Colonic mucosa (tissue), 4 donors: ENCODE measurements around the gene PGF. TPM values are rescaled to one million over a fixed set of nuclear protein-coding genes. Genes with fewer than 3 reads are reported as not detected.
"Not testable (repeated sequence)": the region's sequence is repeated elsewhere in the genome, so short reads cannot be mapped to it uniquely, and the experiment has no call there.

Experiments
- DNase-seq: peaks from one replicate; pipeline ENCODE4 v3.0.0-alpha.2; 2020
- H3K27ac ChIP-seq: fragments of 200-600 bp; one replicate; pipeline ENCODE4 v1.8.0; 2021
- H3K27me3 ChIP-seq: fragments of 200-600 bp; one replicate; pipeline ENCODE4 v1.8.0; 2021
- H3K36me3 ChIP-seq: fragments of 200-600 bp; one replicate; pipeline ENCODE4 v1.8.0; 2021
- H3K4me1 ChIP-seq: fragments of 200-600 bp; one replicate; pipeline ENCODE4 v1.8.0; 2021; ENCODE audit warnings: mild to moderate bottlenecking
- H3K4me3 ChIP-seq: fragments of 200-600 bp; one replicate; pipeline ENCODE4 v1.8.0; 2021
- H3K9ac ChIP-seq, 2 donors: one replicate each; pipeline ENCODE4 v1.7.0; 2013; ENCODE audit warnings: control low read depth in 2 of 2, low read depth in 2 of 2, low read length in 2 of 2
- H3K9me3 ChIP-seq: fragments of 200-600 bp; one replicate; pipeline ENCODE4 v1.8.0; 2021
- intact Hi-C: fragments of 100-400 bp; cut with DNase I; formaldehyde crosslinking; loops from one replicate; pipeline ENCODE4 v1.14.1; 2022
- total RNA-seq, 2 donors: library from RNA; stranded (reverse); fragmentation: NEBNext Ultra II Directional in 1 of 2; extraction: Animal tissue kit (Norgen Biotek cat#: 25700) in 1 of 2; gene quantifications; one replicate each; pipeline ENCODE4 v1.2.1, GENCODE V29; 2021
- TF ChIP-seq, protein P1 (sequence below): fragments of 200-600 bp; IDR thresholded peaks from one replicate; pipeline ENCODE4 v1.8.0; 2022; ENCODE audit warnings: antibody characterized with exemption, mild to moderate bottlenecking
- donor health status: healthy.
- donor health status: DM: no; HTN: no; CAD: no.
- donor health status: DM: no; HTN: no; CAD: no.

The PGF gene
- total RNA-seq, 2 donors from 2014 or later = 0.57 to 2.2 TPM

DNA sequence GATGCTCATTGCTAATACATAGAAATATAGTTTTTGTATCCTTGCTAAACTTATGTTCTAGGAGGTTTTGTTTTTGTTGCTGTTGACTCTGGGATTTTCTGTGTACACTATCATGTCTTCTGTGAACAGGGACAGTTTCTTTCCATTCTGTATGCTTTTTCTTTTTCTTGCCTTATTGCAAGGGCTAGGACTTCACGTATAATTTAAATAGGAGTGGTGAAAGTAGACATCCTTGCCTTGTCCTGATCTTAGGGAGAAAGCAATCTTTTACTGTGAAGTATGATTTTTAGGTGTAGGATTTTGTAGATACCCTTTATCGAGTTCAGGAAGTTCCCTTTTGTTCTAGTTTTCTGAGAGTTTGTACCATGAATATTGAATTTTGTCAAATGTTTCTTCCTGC, 45.9 kb upstream of the PGF start:
- H3K4me1 ChIP-seq = peaks cover 11% of the 10 kb centered on the region
- no peak for DNase-seq
- H3K27ac ChIP-seq = no peak overlapping the region
- H3K27me3 ChIP-seq = no peaks in the 10 kb centered on the region
- H3K36me3 ChIP-seq = no peaks in the 10 kb centered on the region
- TF ChIP-seq, protein P1, sequence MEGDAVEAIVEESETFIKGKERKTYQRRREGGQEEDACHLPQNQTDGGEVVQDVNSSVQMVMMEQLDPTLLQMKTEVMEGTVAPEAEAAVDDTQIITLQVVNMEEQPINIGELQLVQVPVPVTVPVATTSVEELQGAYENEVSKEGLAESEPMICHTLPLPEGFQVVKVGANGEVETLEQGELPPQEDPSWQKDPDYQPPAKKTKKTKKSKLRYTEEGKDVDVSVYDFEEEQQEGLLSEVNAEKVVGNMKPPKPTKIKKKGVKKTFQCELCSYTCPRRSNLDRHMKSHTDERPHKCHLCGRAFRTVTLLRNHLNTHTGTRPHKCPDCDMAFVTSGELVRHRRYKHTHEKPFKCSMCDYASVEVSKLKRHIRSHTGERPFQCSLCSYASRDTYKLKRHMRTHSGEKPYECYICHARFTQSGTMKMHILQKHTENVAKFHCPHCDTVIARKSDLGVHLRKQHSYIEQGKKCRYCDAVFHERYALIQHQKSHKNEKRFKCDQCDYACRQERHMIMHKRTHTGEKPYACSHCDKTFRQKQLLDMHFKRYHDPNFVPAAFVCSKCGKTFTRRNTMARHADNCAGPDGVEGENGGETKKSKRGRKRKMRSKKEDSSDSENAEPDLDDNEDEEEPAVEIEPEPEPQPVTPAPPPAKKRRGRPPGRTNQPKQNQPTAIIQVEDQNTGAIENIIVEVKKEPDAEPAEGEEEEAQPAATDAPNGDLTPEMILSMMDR = no peak
- H3K4me3 ChIP-seq = no peak overlapping the region
- intact Hi-C loops = loop anchor here (10.0 kb wide), 1 partner anchor 74 kb away; no protein-coding TSS in a partner anchor
- H3K9me3 ChIP-seq = no peaks in the 10 kb centered on the region
- no peak overlapping the region for H3K9ac ChIP-seq

DNA sequence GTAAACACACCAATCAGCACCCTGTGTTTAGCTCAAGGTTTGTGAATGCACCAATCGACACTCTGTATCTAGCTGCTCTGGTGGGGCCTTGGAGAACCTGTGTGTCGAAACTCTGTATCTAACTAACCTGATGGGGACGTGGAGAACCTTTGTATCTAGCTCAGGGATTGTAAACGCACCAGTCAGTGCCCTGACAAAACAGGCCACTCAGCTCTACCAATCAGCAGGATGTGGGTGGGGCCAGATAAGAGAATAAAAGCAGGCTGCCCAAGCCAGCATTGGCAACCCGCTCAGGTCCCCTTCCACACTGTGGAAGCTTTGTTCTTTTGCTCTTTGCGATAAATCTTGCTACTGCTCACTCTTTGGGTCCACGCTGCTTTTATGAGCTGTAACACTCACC, 40.4 kb upstream of the PGF start:
- H3K27ac ChIP-seq, intact Hi-C loops: not testable (repeated sequence)

DNA sequence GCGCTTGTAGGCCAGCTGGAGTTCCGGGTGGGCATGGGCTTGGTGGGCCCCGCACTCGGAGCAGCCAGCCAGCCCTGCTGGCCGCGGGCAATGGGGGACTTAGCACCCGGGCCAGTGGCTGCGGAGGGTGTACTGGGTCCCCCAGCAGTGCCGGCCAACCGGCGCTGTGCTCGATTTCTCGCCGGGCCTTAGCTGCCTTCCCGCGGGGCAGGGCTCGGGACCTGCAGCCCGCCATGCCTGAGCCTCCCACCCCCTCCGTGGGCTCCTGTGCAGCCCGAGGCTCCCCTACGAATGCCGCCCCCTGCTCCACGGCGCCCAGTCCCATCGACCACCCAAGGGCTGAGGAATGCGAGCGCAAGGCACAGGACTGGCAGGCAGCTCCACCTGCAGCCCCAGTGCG, 38.8 kb upstream of the PGF start:
- DNase-seq, H3K4me1 ChIP-seq, H3K27ac ChIP-seq, H3K4me3 ChIP-seq, H3K27me3 ChIP-seq, H3K9ac ChIP-seq, H3K36me3 ChIP-seq, intact Hi-C loops, H3K9me3 ChIP-seq: not testable (repeated sequence)

More for the DNA sequence above, 40.4 kb upstream of the PGF start:
- H3K4me1 ChIP-seq, H3K9ac ChIP-seq, DNase-seq, H3K36me3 ChIP-seq, H3K27me3 ChIP-seq, H3K4me3 ChIP-seq, H3K9me3 ChIP-seq: not testable (repeated sequence)

DNA sequence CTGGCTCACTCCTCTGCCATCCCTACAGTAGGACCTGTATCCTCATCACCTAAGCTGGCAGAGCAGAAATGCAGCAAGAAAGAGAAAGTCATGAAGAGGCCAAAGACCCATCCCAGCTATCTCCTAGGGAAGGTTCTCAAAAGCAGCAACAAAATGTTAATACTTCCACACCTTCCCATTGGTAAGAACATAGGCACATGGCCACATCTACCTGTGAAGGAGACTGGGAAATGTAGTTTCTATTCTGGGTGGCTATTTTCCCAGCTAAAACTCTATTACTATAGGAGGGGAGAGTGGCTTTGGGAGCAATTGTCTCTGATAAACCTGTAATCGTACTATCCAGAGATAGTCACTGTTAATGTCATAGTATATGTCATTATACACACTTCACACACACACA, 33.6 kb upstream of the PGF start:
- H3K9ac ChIP-seq = no peak overlapping the region
- no peak for DNase-seq
- H3K4me1 ChIP-seq = no peaks in the 10 kb centered on the region
- no peak overlapping the region for H3K4me3 ChIP-seq
- intact Hi-C loops = no loop called here
- H3K27ac ChIP-seq = no peak overlapping the region
- TF ChIP-seq, protein P1 = no peak
- no peaks in the 10 kb centered on the region for H3K36me3 ChIP-seq
- H3K27me3 ChIP-seq = no peaks in the 10 kb centered on the region
- H3K9me3 ChIP-seq = no peaks in the 10 kb centered on the region

DNA sequence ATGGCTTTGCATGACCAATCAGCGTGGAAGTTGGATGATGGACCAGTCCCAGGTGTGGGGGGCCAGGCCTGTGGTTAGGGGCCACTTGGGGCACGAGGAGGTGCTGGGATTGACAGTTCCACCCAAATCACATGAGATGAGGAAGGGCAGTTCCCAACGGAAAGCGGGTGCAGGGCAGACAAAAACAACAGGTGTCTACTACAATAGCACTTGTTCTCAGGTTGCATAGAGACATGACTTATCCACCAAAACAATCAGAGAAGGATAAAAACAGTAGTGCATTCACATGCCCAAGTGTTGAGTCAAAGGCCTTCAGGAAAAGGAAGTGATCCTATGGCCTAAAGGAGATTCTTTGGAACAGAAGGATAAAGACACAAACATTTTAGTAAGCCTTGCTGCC, 32.7 kb upstream of the PGF start:
- H3K4me3 ChIP-seq = no peak overlapping the region
- H3K27me3 ChIP-seq = no peaks in the 10 kb centered on the region
- H3K27ac ChIP-seq = no peak overlapping the region
- TF ChIP-seq, protein P1 = no peak
- no peaks in the 10 kb centered on the region for H3K4me1 ChIP-seq
- no peak for DNase-seq
- H3K36me3 ChIP-seq = no peaks in the 10 kb centered on the region
- intact Hi-C loops = no loop called here
- H3K9ac ChIP-seq = no peak overlapping the region
- H3K9me3 ChIP-seq = no peaks in the 10 kb centered on the region

DNA sequence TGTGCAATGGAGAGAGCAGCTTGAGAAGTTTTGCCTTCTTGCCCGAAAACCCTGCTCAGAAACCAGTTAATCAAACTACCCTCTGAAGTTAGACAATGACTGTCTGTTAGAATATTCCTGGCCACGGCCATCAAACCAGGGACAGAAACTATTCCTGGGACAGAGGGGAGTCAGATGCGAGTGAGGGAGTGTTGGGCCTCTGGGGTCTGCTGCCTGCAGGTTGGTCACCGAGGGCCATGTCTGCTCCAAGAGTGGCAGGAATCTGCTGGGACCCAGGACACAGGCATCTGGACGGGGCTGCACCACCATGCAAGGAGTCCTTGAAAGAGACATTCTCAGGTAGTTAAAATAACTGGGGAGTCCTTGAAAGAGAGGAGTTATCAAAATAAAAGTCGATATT, 30.4 kb upstream of the PGF start:
- TF ChIP-seq, protein P1 = no peak
- no peak overlapping the region for H3K9ac ChIP-seq
- H3K27me3 ChIP-seq = no peaks in the 10 kb centered on the region
- no peaks in the 10 kb centered on the region for H3K9me3 ChIP-seq
- no peaks in the 10 kb centered on the region for H3K4me1 ChIP-seq
- no peak overlapping the region for H3K4me3 ChIP-seq
- intact Hi-C loops = no loop called here
- DNase-seq = no peak
- H3K27ac ChIP-seq = no peak overlapping the region
- no peaks in the 10 kb centered on the region for H3K36me3 ChIP-seq

DNA sequence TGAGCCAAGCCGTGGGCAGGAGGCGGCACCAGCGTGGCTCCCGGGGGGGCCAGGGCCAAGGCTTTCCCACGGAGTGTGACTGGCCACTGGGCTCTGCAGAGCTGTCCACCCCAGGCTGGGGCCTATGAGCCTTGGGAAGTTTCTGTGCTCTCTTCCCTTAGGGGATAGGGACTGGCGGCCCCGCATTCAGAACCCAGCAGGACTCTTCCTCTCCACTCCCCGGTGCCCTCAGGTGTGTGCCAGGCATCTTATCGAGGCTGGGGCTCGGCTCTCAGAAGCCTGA, 29.6 kb upstream of the PGF start:
- H3K4me3 ChIP-seq = no peak overlapping the region
- intact Hi-C loops = no loop called here
- no peaks in the 10 kb centered on the region for H3K27me3 ChIP-seq
- no peak overlapping the region for H3K27ac ChIP-seq
- H3K4me1 ChIP-seq = no peaks in the 10 kb centered on the region
- TF ChIP-seq, protein P1 = no peak
- no peaks in the 10 kb centered on the region for H3K9me3 ChIP-seq
- no peak overlapping the region for H3K9ac ChIP-seq
- H3K36me3 ChIP-seq = no peaks in the 10 kb centered on the region
- no peak for DNase-seq
